GM12874 (cell line): ENCODE results near the gene GATA2.

Experiments used
- TF ChIP-seq, protein P1 (sequence below): IDR thresholded peaks from 2 replicates; pipeline ENCODE4 v1.5.1; 2011; ENCODE audit warnings: low read depth, mild to moderate bottlenecking, control low read depth, low read length, moderate library complexity; ENCODE audit not compliant: insufficient read depth

Gene GATA2

DNA sequence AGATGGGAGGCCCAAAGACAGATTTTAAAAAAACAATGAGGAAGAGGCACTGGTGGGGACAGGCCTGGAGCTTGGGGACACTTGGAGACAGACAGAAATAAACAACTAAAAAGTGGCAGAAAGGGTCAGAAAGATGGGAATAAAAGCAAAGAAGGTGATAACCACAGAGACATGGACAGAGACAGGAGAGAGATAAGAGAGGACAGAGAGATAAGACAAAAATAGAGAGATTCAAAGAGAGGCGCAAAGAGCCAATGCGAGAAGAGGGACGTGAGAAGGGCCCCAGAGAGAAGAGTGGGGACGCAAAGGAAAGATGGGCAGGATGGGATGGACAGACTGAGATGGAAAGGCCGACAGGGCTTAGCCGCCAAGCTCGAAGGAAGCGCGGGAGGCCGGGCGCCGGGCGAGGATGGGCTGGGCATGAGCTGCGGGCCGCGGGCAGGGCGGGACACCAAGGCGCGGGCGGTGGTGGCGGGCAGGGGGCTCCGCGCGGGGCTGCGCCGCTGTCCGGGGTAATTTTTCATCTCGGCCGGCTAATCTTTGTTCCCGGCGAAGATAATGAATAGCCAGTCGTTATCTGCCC lies 3.1 kb upstream of the GATA2 start:
- TF ChIP-seq, protein P1, sequence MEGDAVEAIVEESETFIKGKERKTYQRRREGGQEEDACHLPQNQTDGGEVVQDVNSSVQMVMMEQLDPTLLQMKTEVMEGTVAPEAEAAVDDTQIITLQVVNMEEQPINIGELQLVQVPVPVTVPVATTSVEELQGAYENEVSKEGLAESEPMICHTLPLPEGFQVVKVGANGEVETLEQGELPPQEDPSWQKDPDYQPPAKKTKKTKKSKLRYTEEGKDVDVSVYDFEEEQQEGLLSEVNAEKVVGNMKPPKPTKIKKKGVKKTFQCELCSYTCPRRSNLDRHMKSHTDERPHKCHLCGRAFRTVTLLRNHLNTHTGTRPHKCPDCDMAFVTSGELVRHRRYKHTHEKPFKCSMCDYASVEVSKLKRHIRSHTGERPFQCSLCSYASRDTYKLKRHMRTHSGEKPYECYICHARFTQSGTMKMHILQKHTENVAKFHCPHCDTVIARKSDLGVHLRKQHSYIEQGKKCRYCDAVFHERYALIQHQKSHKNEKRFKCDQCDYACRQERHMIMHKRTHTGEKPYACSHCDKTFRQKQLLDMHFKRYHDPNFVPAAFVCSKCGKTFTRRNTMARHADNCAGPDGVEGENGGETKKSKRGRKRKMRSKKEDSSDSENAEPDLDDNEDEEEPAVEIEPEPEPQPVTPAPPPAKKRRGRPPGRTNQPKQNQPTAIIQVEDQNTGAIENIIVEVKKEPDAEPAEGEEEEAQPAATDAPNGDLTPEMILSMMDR = no peak

DNA sequence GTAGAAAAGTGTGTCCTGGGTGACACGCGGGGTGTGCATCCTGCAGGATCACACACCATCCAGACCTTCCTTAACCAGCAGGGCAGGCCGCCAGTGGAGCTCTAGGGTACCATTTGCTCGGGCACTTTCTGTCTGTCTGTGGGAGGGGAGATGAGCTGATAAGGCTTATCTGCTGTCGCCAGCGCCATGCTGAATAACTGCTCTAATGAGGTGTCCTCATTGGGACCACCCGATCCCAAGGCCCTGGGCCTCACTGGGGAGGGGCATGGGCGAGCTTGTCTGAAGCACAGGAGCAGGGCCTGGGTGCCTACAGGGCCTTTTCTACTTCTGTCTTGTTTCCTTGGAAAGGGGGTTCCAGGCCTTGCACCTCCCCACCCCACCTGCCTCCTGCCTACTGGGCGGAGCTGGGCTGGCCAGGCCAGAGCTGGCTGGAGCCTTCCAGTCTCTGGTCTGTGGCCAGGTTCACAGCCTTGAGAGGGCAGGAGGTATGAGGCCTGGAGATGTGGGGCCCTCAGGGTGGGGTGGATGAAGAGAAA lies 2.5 kb upstream of the GATA2 start:
- TF ChIP-seq, protein P1 = no peak

DNA sequence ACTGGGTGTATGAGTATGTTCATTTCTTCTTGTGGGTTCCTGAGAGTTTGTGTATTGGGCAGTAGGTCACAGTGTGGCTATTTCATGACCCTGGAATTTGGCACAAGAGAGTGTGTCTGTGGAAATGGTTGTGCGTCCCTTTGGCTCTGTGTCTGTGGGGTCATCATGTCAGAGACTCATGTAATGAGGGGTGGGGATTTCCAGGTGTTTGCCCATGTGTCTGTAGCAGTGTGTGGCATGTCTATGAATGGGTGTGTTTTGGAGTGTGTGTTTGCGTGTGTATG lies 1.3 kb upstream of the GATA2 start:
- TF ChIP-seq, protein P1 = no peak

DNA sequence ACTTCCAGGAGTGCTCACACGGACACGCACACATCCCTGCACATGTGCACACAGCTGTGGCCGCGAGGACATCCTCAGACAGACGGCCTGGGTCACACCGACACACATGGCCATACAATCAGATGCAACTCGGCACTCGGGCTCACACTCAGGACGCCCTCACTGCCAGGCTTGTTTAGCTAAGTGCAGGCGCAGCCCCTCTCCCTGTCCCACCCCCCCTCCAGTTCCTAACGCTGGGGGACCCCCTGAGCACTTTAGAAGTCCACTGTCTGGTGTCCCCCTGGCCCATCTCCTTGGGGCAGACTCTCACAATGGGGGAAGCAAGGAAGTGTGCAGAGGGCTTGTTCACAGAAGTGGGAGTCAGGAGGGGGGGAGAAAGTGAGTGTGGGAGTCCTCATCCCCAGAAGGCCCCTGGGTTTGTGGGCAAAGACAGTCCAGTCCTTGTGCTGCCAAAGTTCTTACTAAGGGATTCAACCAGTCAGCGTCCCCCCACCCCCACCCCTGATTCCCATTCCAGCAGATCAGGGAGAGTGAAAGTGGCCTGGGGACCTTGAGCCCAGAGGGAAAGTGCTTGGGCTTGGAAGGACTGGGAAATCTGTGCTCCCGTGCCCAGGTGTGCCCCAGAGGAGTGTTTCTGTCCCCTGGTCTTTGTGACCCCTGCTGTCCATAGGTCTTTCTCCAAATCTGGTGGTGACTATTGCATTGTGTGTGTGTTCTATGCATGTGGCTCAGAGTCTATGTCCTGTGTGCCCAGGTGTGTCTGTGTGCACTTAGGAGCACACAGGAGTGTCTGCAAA lies 767 bp upstream of the GATA2 start:
- TF ChIP-seq, protein P1 = no peak

DNA sequence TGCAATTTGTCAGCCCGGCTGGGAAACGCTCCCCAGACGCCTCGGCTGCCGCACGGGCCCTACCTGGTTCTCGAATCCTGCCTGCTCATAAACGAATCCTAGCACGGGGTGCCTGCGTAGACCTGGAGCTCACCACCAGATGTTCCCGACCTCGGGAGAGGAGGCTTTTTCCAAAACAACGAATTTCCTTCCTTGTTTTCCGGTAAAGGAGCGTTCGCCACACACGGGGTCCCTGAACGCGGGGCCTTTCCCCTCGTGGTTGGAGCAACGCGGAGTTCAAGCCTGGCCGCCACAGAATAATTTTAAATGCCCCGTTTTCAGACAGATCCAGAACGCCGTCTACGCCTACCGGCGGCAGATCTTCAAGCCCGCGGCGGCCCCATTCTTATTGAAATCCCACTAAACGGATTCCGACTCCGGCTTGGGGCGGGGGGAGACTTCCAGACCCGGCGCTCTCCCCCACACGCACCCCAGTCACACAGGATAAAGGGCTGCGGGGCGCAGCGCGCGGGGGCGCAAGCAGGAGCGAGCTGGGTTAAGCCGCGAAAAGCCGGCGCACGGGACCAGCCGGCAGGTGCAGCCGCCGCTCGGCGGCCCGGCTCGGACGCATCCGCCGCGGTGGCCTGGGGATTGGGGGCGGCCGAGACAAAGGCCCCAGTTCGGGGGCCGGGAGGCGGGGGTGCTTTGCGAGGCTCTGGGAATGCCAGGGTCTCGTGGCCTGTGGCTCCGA lies 895 bp downstream of the GATA2 start:
- TF ChIP-seq, protein P1 = no peak

- TF ChIP-seq, protein P1 = no peak
These were observed 1.4 kb downstream of the GATA2 start for GRCh38 chr3:128491691-128491940.

DNA sequence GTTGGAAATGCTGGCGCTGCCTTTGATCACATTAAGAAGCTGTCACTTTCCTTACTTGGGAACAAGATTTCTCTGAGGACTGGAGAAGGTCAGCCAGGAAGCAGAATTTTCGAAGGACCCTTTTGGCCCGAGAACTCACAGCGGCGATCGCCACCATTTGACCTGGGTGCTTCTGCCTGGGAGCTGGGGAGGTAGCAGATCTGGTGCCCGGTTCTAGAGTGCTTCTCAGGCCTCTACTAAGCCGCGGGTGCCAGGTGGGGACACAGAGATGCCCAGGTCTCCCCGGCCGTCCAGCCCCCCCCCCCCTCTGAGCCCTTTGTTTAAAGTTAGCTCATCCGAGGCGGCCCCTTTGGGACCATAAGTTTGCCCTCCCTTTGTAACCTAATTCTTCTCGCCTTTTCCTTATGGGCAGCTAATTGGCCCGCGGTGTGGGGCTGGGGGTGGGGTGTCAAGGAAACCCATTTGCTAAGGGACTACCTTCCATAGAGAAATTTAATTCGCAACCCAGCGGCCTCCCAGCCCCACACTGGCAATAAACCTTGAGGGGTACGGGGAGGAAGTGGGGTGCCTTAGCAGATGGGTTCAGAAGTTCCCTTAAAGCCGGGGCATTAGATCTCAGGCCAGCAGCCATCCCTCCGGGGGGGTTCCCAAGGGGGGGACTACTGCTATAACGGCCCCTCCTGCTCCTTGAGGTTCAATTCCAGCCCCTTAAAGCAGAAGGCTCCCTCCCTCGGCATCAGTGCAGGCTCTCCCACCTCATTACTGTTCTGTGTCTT lies 1.9 kb downstream of the GATA2 start:
- TF ChIP-seq, protein P1 = no peak
